Measurements from ENCODE around the gene PLEKHH2.
A peak's percentile ranks its signal among the peaks of the same experiment; 100 is the strongest.
"Not testable (repeated sequence)": the region's sequence is repeated elsewhere in the genome, so short reads cannot be mapped to it uniquely, and the experiment has no call there.

The PLEKHH2 gene

DNA sequence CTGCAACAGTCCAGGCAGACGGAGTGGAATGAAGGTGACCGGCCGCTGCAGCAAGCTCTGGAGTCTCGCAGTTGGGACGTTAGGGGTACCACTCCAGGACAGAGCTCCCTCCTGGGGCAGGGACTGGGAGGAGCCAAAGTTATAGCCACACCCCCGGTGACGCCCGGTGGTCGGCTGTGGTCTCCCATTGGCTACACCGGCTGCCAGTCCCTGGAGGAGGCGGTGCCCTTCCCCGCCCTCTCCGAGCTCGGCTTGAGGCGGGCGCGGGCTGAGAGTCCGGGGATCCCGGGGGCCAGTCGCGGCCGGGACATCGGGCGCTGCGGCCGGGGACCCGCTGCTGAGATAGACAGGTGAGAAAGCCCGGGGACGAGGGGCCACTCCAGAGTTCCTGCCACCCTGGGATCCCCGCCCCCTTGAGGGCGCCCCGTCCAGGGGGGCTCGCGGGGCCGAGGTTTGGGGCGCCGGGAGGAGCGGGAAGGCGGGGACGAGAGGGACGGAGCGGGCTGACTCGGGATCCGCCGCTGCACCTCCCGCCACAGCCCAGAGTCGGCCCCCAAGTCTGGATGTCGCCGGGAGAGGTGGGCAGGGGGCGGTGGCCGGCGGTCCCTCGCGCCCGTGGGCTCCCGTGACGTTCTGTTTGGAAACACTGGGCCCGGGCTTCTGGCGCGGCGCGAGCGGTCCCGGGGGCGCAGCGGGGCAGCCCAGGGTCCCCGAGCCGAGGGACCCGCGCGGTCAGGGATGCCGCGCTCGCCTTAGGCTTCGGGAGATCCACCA is at the start of gene PLEKHH2:
Gene PLEKHH2 (plus strand): TSS at position 231 of the 774 bp plus-strand sequence. CDS start 7,414 bp downstream, outside the sequence.
- H3K36me3 ChIP-seq: no peaks in the 10 kb centered on the region
- no peaks in the 10 kb centered on the region for H3K9me3 ChIP-seq
- TF ChIP-seq, protein P1, sequence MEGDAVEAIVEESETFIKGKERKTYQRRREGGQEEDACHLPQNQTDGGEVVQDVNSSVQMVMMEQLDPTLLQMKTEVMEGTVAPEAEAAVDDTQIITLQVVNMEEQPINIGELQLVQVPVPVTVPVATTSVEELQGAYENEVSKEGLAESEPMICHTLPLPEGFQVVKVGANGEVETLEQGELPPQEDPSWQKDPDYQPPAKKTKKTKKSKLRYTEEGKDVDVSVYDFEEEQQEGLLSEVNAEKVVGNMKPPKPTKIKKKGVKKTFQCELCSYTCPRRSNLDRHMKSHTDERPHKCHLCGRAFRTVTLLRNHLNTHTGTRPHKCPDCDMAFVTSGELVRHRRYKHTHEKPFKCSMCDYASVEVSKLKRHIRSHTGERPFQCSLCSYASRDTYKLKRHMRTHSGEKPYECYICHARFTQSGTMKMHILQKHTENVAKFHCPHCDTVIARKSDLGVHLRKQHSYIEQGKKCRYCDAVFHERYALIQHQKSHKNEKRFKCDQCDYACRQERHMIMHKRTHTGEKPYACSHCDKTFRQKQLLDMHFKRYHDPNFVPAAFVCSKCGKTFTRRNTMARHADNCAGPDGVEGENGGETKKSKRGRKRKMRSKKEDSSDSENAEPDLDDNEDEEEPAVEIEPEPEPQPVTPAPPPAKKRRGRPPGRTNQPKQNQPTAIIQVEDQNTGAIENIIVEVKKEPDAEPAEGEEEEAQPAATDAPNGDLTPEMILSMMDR (IDR thresholded peaks at IDR 0.05): no peak
- H3K4me3 ChIP-seq (ENCODE audit: low read depth in 1 of 2, low read length in 1 of 2): peak within 1 kb of the TSS; percentile 39 to 54
- H3K27me3 ChIP-seq: peaks cover 72% of the 10 kb centered on the region
- peaks cover 12 to 15% of the 10 kb centered on the region in 2 experiments for H3K4me1 ChIP-seq (ENCODE audit: control insufficient read depth in 1 of 2, insufficient read depth in 1 of 2, low read depth in 1 of 2, low read length in 1 of 2)
- no peak within 1 kb of the TSS for H3K27ac ChIP-seq

GRCh38 chr2:43592443-43592842 is 44.6 kb upstream of the PLEKHH2 start:
- peaks cover 15 to 16% of the 10 kb centered on the region in 2 experiments for H3K4me1 ChIP-seq (ENCODE audit: control insufficient read depth in 1 of 2, insufficient read depth in 1 of 2, low read depth in 1 of 2, low read length in 1 of 2)
- no peaks in the 10 kb centered on the region for H3K9me3 ChIP-seq
- H3K27ac ChIP-seq: no peak overlapping the region
- TF ChIP-seq, protein P1 (IDR thresholded peaks at IDR 0.05): no peak
- H3K36me3 ChIP-seq: peaks cover 35% of the 10 kb centered on the region
- H3K4me3 ChIP-seq (ENCODE audit: low read depth in 1 of 2, low read length in 1 of 2): no peak overlapping the region
- H3K27me3 ChIP-seq: no peaks in the 10 kb centered on the region

DNA sequence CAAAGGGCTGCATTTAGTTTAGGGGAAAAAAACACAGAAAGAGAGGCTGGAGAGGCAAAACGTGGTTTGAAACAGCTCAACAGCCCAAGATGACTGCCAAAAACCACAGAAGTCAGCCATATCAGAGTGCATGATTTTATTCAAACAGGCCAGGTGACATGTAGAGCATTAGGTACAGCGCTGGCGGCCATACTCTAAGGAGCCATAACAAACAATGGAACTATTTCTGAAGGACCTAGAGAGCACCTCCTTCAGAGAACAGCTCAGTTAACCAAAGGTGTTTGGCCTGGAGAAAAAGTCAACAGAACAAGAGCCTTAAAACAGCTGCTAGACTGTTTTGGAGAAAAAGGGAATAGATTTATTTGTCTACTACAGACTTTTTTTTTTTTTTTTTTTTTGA is 43.8 kb upstream of the PLEKHH2 start:
- Histone ChIP-seq H3K4me1 (ENCODE audit: control insufficient read depth in 1 of 2, insufficient read depth in 1 of 2, low read depth in 1 of 2, low read length in 1 of 2) (peaks cover 15 to 16% of the 10 kb centered on the region in 2 experiments), H3K27me3 (no peaks in the 10 kb centered on the region), H3K4me3 (ENCODE audit: low read depth in 1 of 2, low read length in 1 of 2) (no peak overlapping the region), H3K36me3 (peaks cover 30% of the 10 kb centered on the region), H3K9me3 (no peaks in the 10 kb centered on the region), H3K27ac (no peak overlapping the region)
- TF ChIP-seq, protein P1 (IDR thresholded peaks at IDR 0.05): no peak

- peaks cover 19% of the 10 kb centered on the region for H3K36me3 ChIP-seq
- TF ChIP-seq, protein P1 (IDR thresholded peaks at IDR 0.05): no peak
- no peaks in the 10 kb centered on the region for H3K9me3 ChIP-seq
- H3K4me1 ChIP-seq (ENCODE audit: control insufficient read depth in 1 of 2, insufficient read depth in 1 of 2, low read depth in 1 of 2, low read length in 1 of 2): peaks cover 15 to 16% of the 10 kb centered on the region in 2 experiments
- H3K27me3 ChIP-seq: no peaks in the 10 kb centered on the region
- H3K4me3 ChIP-seq (ENCODE audit: low read depth in 1 of 2, low read length in 1 of 2): peak overlapping the region; percentile 76 to 96
- H3K27ac ChIP-seq: no peak overlapping the region
Measured at GRCh38 chr2:43594875-43595274, 42.2 kb upstream of the PLEKHH2 start.

GRCh38 chr2:43595603-43596412 is 41.3 kb upstream of the PLEKHH2 start, which contains the start of gene THADA:
THADA (minus strand) TSS chr2:43596038; CDS start chr2:43592392, 3,646 bp downstream.
- TF ChIP-seq, protein P1 (IDR thresholded peaks at IDR 0.05): peak; percentile 7
- Histone ChIP-seq H3K36me3 (peaks cover 11% of the 10 kb centered on the region), H3K4me1 (ENCODE audit: control insufficient read depth in 1 of 2, insufficient read depth in 1 of 2, low read depth in 1 of 2, low read length in 1 of 2) (peaks cover 15 to 16% of the 10 kb centered on the region in 2 experiments), H3K4me3 (ENCODE audit: low read depth in 1 of 2, low read length in 1 of 2) (peak within 1 kb of the TSS; percentile 76 to 96), H3K9me3 (no peaks in the 10 kb centered on the region), H3K27ac (peak within 1 kb of the TSS; percentile 85), H3K27me3 (no peaks in the 10 kb centered on the region)

GRCh38 chr2:43600596-43600995 is 36.5 kb upstream of the PLEKHH2 start:
- H3K4me3 ChIP-seq (ENCODE audit: low read depth in 1 of 2, low read length in 1 of 2); H3K4me1 ChIP-seq (ENCODE audit: control insufficient read depth in 1 of 2, insufficient read depth in 1 of 2, low read depth in 1 of 2, low read length in 1 of 2): not testable (repeated sequence)

More at GRCh38 chr2:43600596-43600995, 36.5 kb upstream of the PLEKHH2 start:
- H3K27ac ChIP-seq, H3K27me3 ChIP-seq, H3K9me3 ChIP-seq, H3K36me3 ChIP-seq: not testable (repeated sequence)
